CD4-positive, alpha-beta memory T cell (primary cell): Measurements from ENCODE around the gene CBFA2T3. TPM values are rescaled to one million over a fixed set of nuclear protein-coding genes. Genes with fewer than 3 reads are reported as not detected.

Experiments used
- CTCF ChIA-PET: fragments of 350-600 bp; sonication (Branson Sonifier 250); formaldehyde crosslinking; loops from one replicate; lab custom pipeline; 2021; ENCODE audit warnings: inconsistent platforms; ENCODE audit not compliant: partially characterized antibody; lab: Charles Lee
- POLR2A ChIA-PET: fragments of 350-600 bp; sonication (Branson Sonifier 250); formaldehyde crosslinking; loops from one replicate; lab custom pipeline; 2021; ENCODE audit not compliant: partially characterized antibody; lab: Charles Lee
- DNase-seq, 5 donors: peaks; one replicate each; pipeline versions ENCODE4 v3.0.0 to v3.0.0-alpha.2; 2020 to 2022; ENCODE audit warnings: mixed read lengths in 1 of 5
- H3K27ac ChIP-seq: one replicate; pipeline ENCODE4 v1.7.0; 2013; ENCODE audit warnings: low read depth, low read length
- H3K27me3 ChIP-seq: 2 replicates; pipeline ENCODE4 v1.7.0; 2013; ENCODE audit warnings: mild to moderate bottlenecking, low read length, moderate library complexity; ENCODE audit not compliant: insufficient read depth
- H3K36me3 ChIP-seq: 2 replicates; pipeline ENCODE4 v1.7.0; 2013; ENCODE audit warnings: mild to moderate bottlenecking, low read length, moderate library complexity; ENCODE audit not compliant: insufficient read depth
- H3K4me1 ChIP-seq: 2 replicates; pipeline ENCODE4 v1.7.0; 2013; ENCODE audit warnings: mild to moderate bottlenecking, low read length, moderate library complexity; ENCODE audit not compliant: insufficient read depth
- H3K4me3 ChIP-seq, 2 donors: one replicate each; pipeline ENCODE4 v1.7.0; 2013; ENCODE audit warnings: low read length in 2 of 2, mild to moderate bottlenecking in 1 of 2
- H3K9me3 ChIP-seq, 2 donors: one replicate each; pipeline ENCODE4 v1.7.0; 2013; ENCODE audit warnings: low read length in 2 of 2, control low read depth in 1 of 2; ENCODE audit not compliant: control insufficient read depth in 1 of 2
- H3K27ac Mint-ChIP-seq, 7 donors: one replicate each; pipeline ENCODE4 v1.8.0; 2020 to 2021; ENCODE audit warnings: mixed read lengths in 7 of 7, mild to moderate bottlenecking in 6 of 7, inconsistent platforms in 3 of 7, moderate library complexity in 3 of 7
- H3K27me3 Mint-ChIP-seq, 2 donors: one replicate each; pipeline ENCODE4 v1.8.0; 2020 to 2021; ENCODE audit warnings: mixed read lengths in 2 of 2
- H3K36me3 Mint-ChIP-seq, 2 donors: one replicate each; pipeline ENCODE4 v1.8.0; 2020 to 2021; ENCODE audit warnings: mixed read lengths in 2 of 2, inconsistent platforms in 1 of 2, mild to moderate bottlenecking in 1 of 2
- H3K4me1 Mint-ChIP-seq, 4 donors: one replicate each; pipeline ENCODE4 v1.8.0; 2020 to 2021; ENCODE audit warnings: mixed read lengths in 4 of 4, mild to moderate bottlenecking in 1 of 4
- H3K4me3 Mint-ChIP-seq, 8 donors: one replicate each; pipeline ENCODE4 v1.8.0; 2020 to 2021; ENCODE audit warnings: mixed read lengths in 8 of 8, mild to moderate bottlenecking in 7 of 8, moderate library complexity in 6 of 8, inconsistent platforms in 3 of 8
- H3K9me3 Mint-ChIP-seq, 8 donors: one replicate each; pipeline ENCODE4 v1.8.0; 2020 to 2021; ENCODE audit warnings: mixed read lengths in 8 of 8, mild to moderate bottlenecking in 5 of 8, inconsistent platforms in 3 of 8, moderate library complexity in 1 of 8
- intact Hi-C: fragments of 100-400 bp; cut with micrococcal nuclease; formaldehyde crosslinking; loops from one replicate; pipeline ENCODE4 v1.15.1; 2023
- polyA plus RNA-seq, 2 donors: library from polyadenylated mRNA; unstranded; fragments of 300-500 nt; fragmentation: Illumina TruSeq; gene quantifications; one replicate each; pipeline ENCODE4 v1.2.3, GENCODE V29; 2021
- total RNA-seq, 2 experiments: library from RNA; stranded (reverse); gene quantifications; one replicate each; pipeline ENCODE4 v1.2.3, GENCODE V29; 2021

The CBFA2T3 gene
- total and polyA plus RNA-seq, 4 experiments from 2014 or later = 0.11 to 0.14 TPM; not detected in 2

DNA sequence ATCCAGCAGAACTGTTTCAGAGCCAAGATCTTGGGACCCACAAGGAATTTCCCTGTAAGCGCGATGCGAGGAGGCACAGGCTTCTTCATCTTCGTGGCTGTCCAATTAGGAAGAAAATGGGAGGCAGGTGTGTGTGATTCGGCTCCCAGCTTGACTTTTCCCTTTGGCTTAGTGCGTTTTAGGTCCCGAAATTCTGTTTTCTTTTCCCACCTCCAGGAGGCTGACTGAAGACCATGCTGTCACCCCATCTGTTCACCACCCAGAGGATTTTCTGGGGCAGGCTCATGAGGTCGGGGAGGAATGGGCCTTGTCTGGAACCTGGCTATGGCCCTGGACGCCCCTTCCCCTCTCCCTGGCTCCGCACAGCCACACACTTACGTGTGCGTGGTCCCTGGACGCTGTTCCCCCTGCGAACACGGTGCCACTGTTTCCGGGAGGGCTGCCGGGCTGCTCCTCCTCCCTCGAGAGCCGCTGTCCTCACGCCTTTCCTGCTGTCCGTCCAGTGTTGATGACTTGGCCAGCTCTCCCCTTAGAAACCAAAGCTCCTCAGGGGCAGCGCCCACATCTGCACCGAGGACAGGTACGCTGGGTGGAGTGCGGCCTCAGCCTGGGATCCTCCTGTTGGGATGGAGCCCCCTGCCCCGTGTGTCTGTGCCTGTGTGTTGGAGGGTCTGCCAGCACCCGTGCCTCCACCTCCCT is 107.9 kb downstream of the CBFA2T3 start:
- POLR2A ChIA-PET = no interaction called here
- no peak for DNase-seq
- Mint-ChIP-seq H3K9me3 (no peaks in the 10 kb centered on the region), H3K36me3 (no peaks in the 10 kb centered on the region), H3K27ac (no peak overlapping the region), H3K4me3 (no peak overlapping the region), H3K4me1 (peaks cover 0 to 3% (median under 1%) of the 10 kb centered on the region in 4 donors), H3K27me3 (peaks cover 6 to 10% of the 10 kb centered on the region in 2 donors)
- Histone ChIP-seq H3K36me3 (no peaks in the 10 kb centered on the region), H3K4me3 (no peak overlapping the region), H3K27ac (no peak overlapping the region), H3K27me3 (no peaks in the 10 kb centered on the region), H3K4me1 (no peaks in the 10 kb centered on the region), H3K9me3 (no peaks in the 10 kb centered on the region)
- CTCF ChIA-PET = no interaction called here
- intact Hi-C loops = no loop called here

DNA sequence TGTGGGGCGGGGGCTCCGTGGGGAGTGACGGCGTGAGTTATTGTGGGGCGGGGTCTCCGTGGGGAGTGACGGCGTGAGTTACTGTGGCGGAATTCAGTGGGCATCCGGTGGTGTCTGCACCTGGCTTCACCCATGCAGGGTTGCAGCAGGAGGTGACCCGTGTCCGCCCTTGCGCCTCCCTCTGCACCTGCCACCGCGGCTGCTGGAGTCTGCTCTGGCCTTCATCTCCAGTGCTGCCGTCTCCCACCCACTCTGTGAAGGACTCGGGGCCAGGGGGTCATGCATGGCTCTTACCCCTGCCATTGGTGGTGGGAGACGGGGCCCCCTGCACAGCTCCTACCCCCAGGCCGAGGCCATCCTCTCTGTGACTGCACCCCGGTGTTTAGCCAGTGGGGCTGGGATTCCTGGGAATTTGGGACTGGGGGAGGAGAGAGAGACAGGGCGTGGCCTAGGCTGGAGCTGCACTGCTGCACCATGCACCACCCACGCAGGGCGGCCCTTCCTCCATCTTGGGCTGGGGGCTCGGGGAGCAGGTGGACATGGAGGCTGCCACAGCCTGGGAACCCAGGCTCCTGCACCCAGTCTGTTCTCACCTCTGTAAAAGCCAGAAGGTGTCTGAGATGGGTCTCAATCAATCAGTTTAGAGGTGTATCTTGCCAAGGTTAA is 109.3 kb downstream of the CBFA2T3 start:
- Histone ChIP-seq H3K36me3 (peaks cover 2% of the 10 kb centered on the region), H3K27me3 (no peaks in the 10 kb centered on the region), H3K4me3 (no peak overlapping the region), H3K27ac (no peak overlapping the region), H3K9me3 (no peaks in the 10 kb centered on the region), H3K4me1 (no peaks in the 10 kb centered on the region)
- ChIA-PET CTCF (interaction anchor here (1.4 kb wide), 1 partner anchor 9 kb away, joined by 3 read pairs; no protein-coding TSS in a partner anchor), POLR2A (no interaction called here)
- Mint-ChIP-seq H3K27ac (no peak overlapping the region), H3K4me3 (no peak overlapping the region), H3K4me1 (peaks cover 0 to 3% (median under 1%) of the 10 kb centered on the region in 4 donors), H3K36me3 (no peaks in the 10 kb centered on the region), H3K9me3 (no peaks in the 10 kb centered on the region), H3K27me3 (peaks cover 6 to 10% of the 10 kb centered on the region in 2 donors)
- DNase-seq = no peak
- intact Hi-C loops = no loop called here

DNA sequence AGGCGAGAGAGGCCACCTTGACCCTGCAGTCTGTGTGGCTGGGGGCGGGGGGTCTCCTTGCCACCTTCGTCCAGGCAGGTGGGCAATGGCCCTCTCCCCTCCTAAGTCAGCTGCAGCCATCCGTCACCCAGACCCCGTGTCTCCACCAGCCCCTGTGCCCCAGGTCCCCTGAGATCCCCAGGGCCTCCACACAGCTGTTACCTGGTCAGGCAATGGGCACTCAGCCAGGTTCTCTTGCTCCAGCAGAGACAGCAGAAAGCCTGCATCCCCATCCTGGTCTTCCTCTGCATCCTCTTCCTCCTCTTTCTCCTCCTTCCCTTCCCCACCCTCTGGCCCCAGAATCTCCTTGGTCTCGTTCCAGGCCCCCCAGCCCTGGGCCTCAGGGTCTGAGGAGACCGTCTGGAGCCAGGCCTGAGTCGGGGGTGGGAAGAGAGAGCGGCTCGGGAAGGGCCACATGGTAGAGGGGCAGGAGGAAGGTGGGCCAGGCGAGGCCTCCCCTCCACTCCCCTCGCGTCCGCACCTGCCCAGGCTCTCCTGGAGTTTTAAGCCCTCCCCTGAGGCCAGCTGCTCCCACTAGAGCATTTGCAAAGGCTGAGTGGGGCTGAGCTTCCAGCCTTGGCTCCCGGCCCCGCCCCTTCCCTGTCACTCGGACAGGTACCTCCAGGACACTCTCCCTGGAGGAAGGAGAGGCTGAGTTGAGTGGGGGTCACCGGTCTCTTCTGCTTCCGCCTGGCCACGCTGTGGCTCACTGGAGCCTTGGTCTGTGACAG is 110.7 kb downstream of the CBFA2T3 start, which contains the start of gene PABPN1L:
Gene PABPN1L, minus strand, starts transcription at position 510 of the 770 bp plus-strand sequence. Its CDS starts 54 bp downstream, at position 456.
- peaks cover 0 to 3% (median under 1%) of the 10 kb centered on the region in 4 donors for H3K4me1 Mint-ChIP-seq
- H3K36me3 Mint-ChIP-seq = peaks cover 3 to 5% of the 10 kb centered on the region in 2 donors
- no peak within 1 kb of the TSS for H3K4me3 Mint-ChIP-seq
- no peaks in the 10 kb centered on the region for H3K27me3 ChIP-seq
- no peak within 1 kb of the TSS for H3K27ac Mint-ChIP-seq
- peaks cover 6 to 10% of the 10 kb centered on the region in 2 donors for H3K27me3 Mint-ChIP-seq
- H3K36me3 ChIP-seq = peaks cover 14% of the 10 kb centered on the region
- no peak within 1 kb of the TSS for H3K4me3 ChIP-seq
- POLR2A ChIA-PET = interaction anchor here (0.7 kb wide), 1 partner anchor 9 kb away, joined by 3 read pairs; no protein-coding TSS in a partner anchor
- CTCF ChIA-PET = interaction anchor here (1.4 kb wide), 1 partner anchor 8 kb away, joined by 3 read pairs; no protein-coding TSS in a partner anchor
- no peak within 1 kb of the TSS for H3K27ac ChIP-seq
- intact Hi-C loops = no loop called here
- no peak for DNase-seq
- H3K9me3 Mint-ChIP-seq = no peaks in the 10 kb centered on the region
- no peaks in the 10 kb centered on the region for H3K4me1 ChIP-seq
- H3K9me3 ChIP-seq = no peaks in the 10 kb centered on the region

DNA sequence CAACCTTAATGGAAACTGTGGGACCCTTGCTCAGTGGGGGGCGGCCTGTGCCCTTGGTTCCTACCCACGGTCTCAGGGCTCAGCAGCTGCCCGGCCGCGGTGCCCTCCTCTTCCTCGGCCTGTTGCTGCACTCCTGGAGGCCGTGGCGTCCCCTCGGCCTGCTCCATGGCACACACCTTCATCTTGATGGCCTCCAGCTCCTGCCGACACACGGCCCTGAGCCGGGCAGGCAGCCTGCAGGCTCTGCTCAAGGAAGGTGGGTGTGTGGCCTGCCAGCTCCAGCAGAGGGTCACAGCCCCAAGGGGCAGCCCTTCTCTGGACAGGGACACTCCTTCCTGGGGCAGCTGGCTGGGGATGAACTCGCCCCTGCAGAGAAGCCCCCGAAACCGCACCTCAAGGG is 111.3 kb downstream of the CBFA2T3 start:
- Mint-ChIP-seq H3K9me3 (no peaks in the 10 kb centered on the region), H3K27ac (no peak overlapping the region), H3K27me3 (peaks cover 3 to 6% of the 10 kb centered on the region in 2 donors), H3K4me3 (no peak overlapping the region), H3K4me1 (peaks cover 0 to 1% (median under 1%) of the 10 kb centered on the region in 4 donors), H3K36me3 (peaks cover 8 to 9% of the 10 kb centered on the region in 2 donors)
- no peaks in the 10 kb centered on the region for H3K9me3 ChIP-seq
- intact Hi-C loops = no loop called here
- H3K27me3 ChIP-seq = no peaks in the 10 kb centered on the region
- H3K4me3 ChIP-seq = no peak overlapping the region
- H3K36me3 ChIP-seq = peaks cover 20% of the 10 kb centered on the region
- H3K27ac ChIP-seq = no peak overlapping the region
- ChIA-PET CTCF (interaction anchor here (1.1 kb wide), 1 partner anchor 13 kb away, joined by 3 read pairs; no protein-coding TSS in a partner anchor), POLR2A (no interaction called here)
- no peaks in the 10 kb centered on the region for H3K4me1 ChIP-seq
- DNase-seq = no peak

DNA sequence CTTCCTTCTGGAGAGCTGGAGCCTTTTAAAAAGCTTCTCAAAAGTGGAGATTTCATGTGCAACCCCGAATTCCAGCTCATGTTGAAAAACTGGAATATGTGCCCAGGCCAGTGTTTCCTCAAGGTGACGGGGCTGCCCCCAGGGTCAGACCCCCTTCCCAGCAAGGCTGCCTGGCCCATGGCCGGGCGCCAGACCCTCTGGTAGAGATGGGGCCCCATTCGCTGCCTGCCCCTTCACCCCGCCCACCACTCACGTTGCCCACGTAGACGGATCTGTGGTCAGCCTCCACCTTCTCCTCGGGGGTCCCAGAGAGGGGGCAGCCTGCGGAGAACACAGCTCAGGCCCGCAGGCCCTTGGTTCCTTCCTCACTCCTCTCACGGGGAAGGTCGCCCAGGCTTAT is 111.7 kb downstream of the CBFA2T3 start:
- Mint-ChIP-seq H3K4me1 (no peaks in the 10 kb centered on the region), H3K27me3 (peaks cover 0 to 4% of the 10 kb centered on the region in 2 donors), H3K27ac (no peak overlapping the region), H3K4me3 (no peak overlapping the region), H3K36me3 (peaks cover 8 to 11% of the 10 kb centered on the region in 2 donors), H3K9me3 (no peaks in the 10 kb centered on the region)
- intact Hi-C loops = no loop called here
- ChIA-PET CTCF (interaction anchor here (1.1 kb wide), 1 partner anchor 13 kb away, joined by 3 read pairs; no protein-coding TSS in a partner anchor), POLR2A (no interaction called here)
- H3K9me3 ChIP-seq = no peaks in the 10 kb centered on the region
- H3K4me3 ChIP-seq = no peak overlapping the region
- no peak for DNase-seq
- peaks cover 23% of the 10 kb centered on the region for H3K36me3 ChIP-seq
- no peak overlapping the region for H3K27ac ChIP-seq
- H3K4me1 ChIP-seq = no peaks in the 10 kb centered on the region
- no peaks in the 10 kb centered on the region for H3K27me3 ChIP-seq

DNA sequence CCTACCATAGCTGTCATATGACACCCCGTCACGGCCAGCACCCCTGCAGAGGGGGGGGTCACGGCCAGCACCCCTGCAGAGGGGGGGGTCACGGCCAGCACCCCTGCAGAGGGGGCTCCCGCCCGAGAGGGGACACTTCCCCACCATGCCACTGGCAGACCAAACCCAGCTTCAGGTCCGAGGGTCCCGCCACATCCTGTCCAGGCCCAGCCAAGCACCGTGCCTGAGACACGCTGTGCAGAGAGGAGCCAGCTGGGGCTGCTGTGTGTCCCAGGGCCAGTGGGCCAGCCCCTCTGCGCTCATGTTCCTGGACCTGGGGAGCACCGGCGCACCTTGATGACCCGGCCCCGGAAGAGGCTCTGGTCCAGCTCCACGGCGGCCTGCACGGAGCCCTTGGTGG is 112.5 kb downstream of the CBFA2T3 start:
- intact Hi-C loops = no loop called here
- Mint-ChIP-seq H3K27me3 (peaks cover 0 to 2% of the 10 kb centered on the region in 2 donors), H3K36me3 (peaks cover 8 to 19% of the 10 kb centered on the region in 2 donors), H3K4me3 (no peak overlapping the region), H3K4me1 (no peaks in the 10 kb centered on the region), H3K9me3 (no peaks in the 10 kb centered on the region), H3K27ac (no peak overlapping the region)
- Histone ChIP-seq H3K4me1 (no peaks in the 10 kb centered on the region), H3K36me3 (peaks cover 31% of the 10 kb centered on the region), H3K9me3 (no peaks in the 10 kb centered on the region), H3K4me3 (no peak overlapping the region), H3K27me3 (no peaks in the 10 kb centered on the region), H3K27ac (no peak overlapping the region)
- ChIA-PET POLR2A (no interaction called here), CTCF (interaction anchor here (1.1 kb wide), 1 partner anchor 12 kb away, joined by 3 read pairs; no protein-coding TSS in a partner anchor)
- DNase-seq = no peak
